Endometrium (tissue), 2 donors: ENCODE results near the gene SYNPR.

ENCODE experiments used
- FAIRE-seq: peaks from 2 replicates; lab custom pipeline; 2012; peaks lifted over from hg19 to GRCh38; lab: Jason Lieb, UNC
- donor health status: control.
- donor health status: control.

Gene SYNPR

DNA sequence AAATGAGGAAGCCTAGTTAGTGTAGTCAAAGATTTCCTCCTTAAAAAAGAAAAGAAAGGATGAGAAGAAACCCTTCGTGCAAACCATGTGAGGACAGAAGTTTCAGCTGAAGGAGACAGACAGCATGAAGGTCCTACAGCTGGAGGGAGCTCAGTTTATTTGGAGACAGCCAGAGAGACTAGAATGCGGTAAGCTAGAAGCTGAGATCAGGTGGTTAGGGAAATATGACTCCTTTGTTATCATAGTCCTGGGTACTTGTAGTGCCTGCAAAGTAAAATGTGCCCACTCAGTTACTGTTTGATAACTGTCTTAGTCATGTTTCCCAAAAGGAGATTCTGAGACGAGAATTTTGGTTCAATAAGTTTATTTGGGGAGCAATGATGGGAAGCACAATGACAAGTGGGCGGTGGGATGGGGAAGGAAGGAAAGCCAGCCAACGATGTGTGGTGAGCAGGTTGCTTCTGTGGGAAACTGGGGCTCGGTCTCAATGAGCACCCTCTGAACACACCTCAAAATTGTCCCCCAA lies 195.6 kb downstream of the SYNPR start:
- no peak for FAIRE-seq

DNA sequence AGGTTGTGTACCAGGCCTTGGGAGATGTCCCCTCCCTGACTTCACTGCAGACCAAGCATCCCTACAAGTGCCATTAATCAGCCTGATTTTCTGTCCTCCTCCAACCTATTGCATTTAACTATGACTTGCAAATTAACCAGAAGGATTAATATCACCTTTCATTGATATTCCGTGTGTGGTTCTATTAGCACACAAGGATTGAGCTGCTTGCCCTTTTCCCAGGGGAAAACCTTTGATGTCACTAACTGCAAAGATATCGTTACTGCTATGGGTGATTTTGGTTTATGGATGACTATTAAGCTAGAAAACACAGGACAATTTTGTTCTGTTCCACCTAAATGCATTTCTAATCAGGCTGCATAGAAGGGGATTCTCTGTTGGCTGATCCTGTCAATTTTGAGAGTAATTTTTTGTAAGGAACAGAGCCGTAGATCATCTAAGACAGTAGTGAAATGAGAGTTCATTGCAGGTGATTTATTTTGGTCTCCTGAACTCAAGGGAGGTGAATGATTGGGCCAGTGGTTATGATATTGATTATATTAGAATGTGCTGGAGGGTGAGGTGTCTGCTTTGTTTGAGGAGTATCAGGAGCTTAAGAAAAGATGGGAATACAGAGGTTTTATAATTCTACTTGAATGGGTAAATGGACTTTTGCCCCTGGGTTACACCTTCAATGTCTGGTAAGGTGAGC lies 196.9 kb downstream of the SYNPR start:
- no peak for FAIRE-seq

DNA sequence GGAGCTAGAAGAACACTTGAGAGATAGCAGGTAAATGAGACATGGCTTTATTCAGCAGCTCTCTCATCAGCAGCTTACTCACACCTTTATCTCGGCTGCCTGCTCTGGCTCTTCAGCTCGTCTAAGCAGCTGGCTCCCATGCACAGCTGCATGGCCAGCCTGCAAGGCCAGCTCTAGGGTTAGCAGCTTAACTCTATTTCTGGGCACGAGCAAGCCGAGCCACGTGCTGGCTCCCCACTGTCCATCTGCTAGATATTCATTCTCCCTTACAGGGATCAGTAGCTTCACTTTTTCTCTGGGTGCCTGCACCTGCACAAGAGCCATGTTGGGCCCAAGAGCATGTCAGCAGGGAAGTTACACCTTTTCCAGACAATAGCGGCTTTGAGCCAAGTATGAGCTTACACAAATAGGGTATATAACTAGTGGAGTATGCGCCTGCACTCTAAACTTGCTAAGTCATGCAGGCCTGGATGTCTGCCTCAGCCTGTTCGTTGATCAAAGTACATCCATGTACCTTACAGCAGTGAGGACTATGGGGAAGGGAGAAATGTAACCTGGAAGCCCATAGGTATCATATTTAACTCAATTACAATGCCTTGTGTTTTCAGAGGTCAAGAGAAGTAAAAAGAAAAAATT lies 199.5 kb downstream of the SYNPR start:
- no peak for FAIRE-seq

DNA sequence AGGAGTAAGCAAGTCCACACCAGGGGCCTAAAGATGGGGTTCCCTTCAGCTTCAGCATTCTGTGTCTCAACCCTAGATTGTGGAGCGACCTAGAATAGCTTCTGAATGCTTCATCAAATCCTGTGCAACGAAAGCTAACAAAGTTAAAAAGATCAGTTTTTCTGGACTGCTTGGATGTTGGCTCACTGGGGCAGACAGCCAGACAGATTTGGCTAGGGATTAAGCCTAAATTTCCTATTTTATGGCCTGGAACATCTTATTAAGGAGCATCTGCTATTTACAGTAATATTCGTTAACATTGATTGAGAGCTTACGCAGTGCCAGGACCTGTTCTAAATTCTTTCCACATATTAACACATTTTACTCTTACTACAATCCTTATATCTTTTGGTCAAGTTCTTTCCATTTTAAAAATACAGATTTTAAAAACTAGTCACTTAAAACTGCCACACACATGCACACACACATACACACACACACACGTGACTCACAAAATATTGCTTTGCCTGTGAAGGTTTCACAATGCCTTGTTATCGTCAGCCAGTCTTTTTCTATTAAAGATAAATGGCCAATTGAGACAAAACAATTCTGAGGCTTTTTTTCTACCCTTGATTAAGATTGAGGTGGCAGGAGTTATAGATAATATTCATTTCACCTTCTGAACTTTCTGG lies 201.0 kb downstream of the SYNPR start:
- FAIRE-seq, result no peak

DNA sequence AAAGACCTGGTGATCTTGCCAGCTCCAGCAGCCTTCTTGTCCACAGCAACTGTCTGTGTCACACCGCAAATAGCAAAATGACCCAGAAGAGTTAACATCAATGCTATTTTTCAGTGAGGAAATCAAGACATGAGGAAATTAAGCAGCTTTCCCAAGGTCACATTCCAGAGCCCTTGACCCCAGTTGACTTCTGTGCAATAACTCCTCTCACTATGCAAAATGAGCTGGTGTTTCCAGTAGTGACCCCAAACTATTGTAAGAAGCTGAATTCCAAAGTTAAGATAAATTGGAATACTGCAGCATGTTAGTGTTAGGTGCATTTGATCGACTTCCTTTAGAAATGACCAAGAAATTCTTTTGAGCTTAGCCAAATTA lies 201.5 kb downstream of the SYNPR start:
- no peak for FAIRE-seq

DNA sequence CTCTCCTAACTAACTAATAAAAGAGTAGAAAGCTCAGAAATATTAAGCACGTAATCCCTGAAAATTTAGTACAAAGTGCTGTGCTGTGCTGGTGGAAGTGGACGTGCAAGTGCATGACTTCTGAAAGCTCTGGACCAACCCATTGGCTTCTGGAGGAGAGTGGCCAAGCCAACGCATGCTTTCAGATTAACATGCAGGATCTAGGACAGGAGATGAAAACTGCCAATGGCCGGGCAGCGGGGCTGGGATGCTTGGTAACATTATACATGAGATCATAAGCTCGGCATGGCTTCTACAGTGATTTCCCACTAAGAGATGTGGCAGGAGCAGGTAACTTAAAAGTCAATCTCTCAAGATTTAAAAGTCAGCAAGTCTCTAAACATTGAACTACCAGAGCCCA lies 203.5 kb downstream of the SYNPR start:
- FAIRE-seq, result no peak

DNA sequence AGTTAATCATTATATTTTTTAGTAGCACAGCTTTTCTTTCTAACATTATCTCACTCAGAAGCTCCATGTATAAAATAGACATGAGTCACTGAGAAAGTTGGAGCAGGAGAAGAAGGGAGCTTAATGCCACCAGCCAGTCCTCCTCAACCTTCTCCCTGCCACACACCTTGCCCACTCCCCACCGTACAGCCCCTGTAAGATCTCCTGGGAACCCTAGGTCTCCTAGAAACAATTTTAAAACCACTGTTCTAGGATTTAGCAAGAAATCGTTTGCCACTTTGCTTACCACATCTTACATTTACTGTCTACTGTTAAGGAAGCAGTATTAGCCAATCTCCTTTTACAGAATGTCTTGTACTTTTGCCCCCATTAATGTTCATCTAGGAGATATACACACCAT lies 204.2 kb downstream of the SYNPR start:
- FAIRE-seq, result no peak

DNA sequence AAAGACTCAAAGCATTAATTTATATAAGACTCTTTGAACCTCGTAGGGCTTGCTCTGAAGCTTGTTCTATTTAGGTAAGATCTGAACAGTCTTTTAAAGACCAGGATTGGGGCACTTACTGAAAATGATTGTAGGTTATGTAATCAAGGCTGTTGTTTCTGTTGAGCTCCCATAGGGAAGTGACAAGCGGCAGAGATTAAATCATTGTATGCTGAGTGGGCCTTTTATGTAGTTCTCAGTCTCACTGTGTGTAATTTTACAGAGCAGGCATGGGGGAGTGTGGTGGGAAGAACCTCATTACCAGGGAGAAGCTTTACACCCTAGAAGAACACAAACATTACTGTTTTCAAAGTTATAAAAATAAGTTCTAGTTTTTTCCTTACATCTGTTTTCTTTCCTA lies 214.4 kb downstream of the SYNPR start:
- FAIRE-seq, result no peak

DNA sequence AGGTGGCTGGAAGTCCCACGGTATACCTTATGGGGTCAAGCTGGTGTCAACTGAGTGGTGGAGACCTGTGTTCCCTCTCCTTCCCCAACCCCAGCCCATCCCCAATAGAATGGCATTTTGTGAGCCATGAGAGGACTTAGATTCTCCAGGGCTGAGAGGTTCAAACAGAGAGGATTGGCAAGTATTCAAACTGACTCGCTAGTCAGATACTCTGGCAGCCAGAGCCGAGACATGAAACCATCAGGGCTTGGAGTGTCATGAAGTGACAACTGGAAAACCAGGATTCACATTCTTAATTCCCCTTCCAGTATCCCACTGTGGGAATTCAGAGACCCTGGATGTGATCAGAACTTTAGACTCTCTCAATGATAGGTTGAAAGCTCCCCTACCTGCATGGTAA lies 215.0 kb downstream of the SYNPR start:
- FAIRE-seq, result no peak

DNA sequence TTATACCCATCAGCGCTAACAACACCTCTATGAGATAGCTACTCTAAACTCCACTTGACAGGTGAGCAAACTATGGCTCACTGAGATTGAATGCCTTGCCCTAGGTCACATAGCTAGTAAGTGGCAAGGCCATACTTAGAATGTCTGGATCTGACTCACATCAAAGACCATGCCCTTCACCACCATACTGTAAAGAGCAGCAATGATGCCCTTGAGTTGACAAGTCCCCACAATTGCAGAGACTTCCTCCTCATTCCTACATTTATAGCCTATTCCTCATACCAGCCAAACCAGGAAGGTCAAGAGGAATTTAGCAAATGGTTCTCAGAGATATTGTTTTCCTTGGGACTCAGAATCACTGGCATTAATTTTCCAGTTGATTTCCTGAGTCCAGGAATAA lies 216.5 kb downstream of the SYNPR start:
- FAIRE-seq, result no peak

DNA sequence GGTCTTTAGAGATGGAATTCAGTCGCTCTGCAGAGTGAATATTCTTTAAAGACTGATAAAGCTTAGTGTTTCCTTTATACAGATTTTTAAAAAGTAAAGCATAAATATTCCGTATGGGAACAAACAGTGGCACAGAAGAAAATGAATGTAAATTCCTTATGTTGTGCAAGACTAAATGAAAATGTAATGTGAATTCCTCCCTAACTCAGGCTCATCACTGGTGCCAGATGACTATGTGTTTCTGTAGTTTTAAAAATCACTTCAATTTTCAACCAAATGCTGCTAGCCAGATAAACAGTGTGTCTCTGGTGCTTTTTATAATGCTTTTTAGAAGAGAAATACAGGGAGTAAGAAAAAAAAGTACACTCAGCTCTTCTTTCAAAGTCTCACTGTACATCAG lies 219.5 kb downstream of the SYNPR start:
- FAIRE-seq, result no peak

DNA sequence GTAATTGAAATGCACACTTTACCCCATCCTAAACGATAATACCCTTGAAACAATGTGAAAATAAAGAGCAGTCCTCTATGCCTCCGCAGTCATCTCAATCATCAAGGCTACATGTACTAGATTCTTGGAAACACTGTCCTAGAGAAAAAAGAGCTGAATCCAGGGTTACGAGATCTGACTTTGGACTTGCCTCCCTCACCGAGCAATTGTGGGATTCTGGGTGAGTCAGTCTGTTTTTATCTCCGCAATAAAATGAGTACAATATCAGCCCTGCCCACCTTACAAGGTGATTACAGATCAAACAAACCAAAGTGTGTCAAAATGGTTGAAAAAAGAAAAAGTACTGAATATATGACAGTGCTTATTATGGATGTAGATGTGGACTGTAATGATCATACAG lies 222.1 kb downstream of the SYNPR start:
- no peak for FAIRE-seq

DNA sequence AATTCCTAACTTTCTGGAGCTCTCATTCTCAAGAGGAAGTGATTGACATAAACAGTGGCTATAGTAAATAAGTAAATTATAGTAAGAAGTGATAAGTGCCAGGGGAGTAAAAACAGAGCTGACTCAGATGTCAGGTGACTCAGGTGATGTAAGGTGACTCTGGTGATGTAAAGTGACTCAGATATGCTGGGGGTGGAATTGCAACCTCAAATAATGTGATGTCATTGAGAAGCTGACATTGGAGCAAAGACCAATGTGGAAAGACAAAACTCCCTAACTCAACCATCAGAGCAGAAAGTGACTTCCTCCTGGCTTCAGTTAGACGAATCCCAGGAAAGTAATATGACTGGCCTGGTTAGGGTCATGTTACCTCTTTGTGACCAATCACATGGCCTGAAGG lies 230.2 kb downstream of the SYNPR start:
- FAIRE-seq, result no peak

DNA sequence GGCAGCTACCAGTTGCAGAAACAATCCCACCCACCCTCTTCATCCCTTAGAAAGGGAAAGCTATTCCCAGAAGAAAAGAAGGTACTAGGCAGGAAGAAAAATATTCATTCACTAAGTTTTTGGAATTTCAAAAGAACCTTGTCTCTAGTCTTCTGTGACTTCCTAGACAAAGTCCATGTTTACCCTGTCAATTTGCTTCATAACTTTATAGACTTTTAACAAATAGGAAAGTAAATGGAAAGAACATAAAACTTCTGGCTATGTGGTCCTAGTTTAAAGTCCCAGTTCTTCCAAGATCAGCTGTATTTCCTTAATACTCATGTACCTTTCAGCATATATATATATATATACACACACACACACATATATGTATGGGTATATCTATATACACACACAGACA lies 230.7 kb downstream of the SYNPR start:
- FAIRE-seq, result no peak

DNA sequence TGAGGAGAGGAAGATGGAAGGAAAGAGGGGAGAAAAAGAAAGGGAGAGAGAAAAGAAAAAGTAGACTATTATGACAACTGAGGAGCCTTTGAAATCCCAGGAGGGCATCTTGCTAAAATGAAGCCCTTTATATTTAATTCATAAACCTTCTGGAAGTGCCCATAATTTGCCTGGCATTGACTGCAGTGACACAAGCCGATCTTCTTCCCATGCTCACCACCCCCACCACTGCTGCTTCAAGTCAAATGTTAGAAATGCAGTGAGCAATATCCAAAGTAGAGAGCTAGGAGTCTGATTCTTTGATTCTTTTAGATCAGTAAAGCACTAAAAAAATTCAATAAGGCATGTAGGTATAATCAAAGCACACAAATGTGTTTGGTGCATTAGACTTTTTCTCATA lies 235.7 kb downstream of the SYNPR start:
- no peak for FAIRE-seq

DNA sequence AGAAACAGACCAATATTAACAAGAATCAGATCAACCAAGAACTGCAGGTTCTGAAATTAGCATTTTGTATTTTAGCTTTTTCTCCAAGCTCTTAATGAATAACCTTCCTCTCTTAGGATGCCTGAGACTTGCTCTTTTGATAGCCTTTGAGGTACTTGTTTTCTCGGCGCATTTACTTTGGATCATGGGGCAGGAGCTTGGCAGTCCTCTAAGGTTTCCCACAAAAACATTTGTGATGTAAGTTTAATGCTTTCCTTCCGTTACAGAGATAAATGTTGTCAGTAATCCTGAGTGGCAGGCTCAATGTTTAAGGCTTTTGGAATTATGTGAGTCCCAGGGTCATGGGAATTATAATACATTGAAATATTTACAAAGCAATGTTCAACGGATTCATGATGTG lies 236.6 kb downstream of the SYNPR start:
- no peak for FAIRE-seq

DNA sequence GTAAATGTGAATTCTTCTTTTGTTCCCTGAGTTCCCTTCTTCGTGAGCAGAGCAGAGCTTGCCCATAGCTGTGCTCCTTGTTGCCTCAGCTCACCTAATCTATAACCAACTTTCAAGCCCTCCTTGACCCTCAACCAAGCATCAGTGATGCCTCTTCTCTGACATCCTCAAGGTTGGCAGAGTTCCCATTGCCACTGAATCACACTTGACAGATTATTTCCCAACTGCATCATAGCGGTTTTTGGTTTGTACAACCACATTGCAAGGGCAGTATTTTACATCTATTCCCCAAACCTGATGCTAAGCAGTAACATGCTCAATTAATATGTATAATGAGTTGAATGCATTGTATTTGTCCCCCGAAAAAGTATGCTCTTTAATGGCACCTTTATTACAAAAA lies 241.3 kb downstream of the SYNPR start:
- FAIRE-seq, result no peak

DNA sequence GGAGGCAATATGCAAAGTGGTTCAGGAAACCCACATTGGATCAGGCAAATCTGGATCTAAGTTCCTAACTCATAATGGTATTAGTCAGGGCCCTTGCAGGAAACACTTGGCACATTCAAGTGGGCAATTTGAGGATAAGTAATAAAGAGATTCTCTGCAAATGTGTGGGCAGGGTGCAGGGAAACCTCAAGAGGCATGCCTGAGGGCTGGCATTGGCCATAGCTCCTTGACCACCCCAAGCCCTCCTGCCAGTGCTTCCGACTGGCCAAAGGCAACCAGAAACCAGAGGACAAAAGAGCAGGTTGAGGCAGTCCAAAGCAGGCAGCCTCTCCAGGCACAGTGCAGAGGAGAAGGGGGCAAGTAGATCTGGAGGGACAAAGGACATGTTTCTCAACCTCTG lies 243.5 kb downstream of the SYNPR start:
- no peak for FAIRE-seq

DNA sequence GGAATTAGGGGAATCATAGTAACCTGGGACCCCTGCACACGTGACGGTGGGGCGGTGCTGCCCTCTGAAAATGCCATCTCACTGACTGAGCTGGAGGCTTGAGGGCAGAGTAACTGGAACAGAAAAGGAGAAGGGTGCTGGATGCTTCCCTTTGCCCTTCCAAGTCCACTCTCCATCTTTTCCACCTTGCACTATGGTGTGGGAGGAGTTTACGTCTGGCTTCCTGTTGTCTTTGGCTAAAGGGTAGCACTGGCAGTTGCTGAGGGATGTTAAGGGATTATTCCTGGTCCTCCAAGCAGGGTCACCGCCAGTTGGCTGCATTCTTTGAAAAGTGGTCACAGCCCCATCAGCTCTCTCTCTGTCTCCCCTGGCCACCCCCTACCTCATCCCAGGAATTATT lies 245.0 kb downstream of the SYNPR start:
- no peak for FAIRE-seq

DNA sequence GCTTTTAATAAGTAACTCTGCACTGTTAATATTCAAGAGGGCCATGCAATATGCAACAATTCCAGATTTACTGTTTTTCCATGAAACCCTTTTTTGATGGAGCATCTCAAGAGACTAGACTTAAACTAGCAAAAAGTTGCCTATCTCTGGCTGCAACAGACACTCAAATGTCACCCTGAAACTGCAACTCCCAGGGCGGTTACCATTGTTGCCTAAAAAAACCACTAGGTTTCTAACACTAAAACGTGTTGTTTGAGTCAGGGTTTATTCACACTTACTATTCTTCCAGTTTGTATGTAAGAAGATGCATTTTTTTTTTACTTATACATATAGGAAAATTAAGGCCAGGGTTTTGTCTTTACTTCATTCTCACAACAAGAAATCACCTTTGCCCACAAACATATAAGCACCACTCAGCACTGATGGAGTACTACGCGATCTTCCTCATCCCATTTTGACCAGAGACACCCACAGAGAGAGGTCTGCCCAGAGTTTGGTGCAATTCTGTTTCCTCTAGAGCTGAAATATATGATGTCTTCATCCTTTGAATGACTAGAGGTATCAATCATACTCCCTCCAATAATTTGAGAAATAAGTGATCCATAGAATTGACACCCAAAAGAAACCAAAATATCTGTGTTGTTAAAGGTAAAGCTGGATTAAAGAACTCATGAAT lies 250.4 kb downstream of the SYNPR start:
- no peak for FAIRE-seq

DNA sequence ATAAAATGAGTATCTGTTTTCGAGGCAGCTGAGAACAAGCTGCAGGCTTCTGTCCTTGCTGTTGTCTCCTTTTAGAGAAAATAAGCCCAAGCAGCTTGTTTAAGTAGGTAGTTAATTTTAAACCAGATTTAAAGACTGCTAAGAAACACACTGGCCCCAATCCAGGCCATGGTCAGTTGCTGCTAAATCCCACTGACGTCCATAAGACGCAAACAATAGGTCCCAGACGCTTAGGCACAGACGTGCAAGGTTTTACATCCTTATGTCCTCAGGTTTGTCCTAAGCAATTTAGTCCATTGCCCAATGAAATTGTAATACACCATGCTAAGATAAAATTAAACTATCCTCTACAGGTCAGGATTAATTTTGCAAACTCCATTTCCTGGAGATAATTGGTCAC lies 254.4 kb downstream of the SYNPR start:
- no peak for FAIRE-seq

DNA sequence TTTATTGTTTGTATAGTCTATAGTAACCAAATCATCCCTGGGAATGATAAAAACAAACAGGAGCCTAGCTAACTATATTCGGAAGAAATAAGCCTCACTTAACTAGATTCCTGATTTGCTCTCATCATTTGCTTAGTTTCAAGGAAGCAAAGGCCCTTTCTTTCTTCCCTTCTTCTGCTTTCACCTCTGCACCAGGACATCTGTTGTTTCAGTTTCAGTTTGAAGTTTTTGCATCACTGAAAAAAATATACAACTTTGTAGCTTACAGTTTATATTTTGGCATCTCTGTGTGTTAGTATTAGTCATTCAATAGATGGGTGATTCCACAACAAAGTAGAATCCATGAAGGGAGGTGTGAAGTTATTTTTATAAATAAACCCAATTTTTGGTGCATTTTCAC lies 260.8 kb downstream of the SYNPR start:
- no peak for FAIRE-seq

DNA sequence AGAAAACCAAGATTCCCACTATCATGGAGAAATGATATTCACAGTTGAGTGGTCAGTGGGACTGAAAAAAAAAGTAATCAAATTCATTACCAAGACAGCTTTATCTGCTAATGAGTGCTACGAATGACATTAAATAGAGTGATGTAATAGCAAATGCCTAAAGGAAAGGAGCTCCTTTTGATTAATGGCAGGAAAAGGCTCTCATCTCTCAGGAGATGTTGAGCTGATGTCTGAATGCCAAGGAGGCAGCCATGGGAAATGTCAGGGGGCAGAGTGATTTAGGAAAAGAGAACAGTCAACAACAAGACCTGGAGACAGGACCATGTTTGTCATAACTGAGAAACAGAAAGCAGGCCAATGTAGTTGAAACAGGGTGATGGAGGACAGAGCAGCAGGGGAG lies 277.7 kb downstream of the SYNPR start:
- no peak for FAIRE-seq
